Upper lobe of left lung (tissue), 6 donors: ENCODE measurements around the gene ZNF488. TPM values are rescaled to one million over a fixed set of nuclear protein-coding genes. Genes with fewer than 3 reads are reported as not detected.

Experiments
- ATAC-seq, 2 donors: fragments of 200-7000 bp; cut with Tn5 transposase; one replicate each; pipeline ENCODE4 v1.9.1; 2022; ENCODE audit warnings: mild to moderate bottlenecking in 2 of 2, moderate library complexity in 2 of 2; ENCODE audit not compliant: low FRiP score in 2 of 2
- DNase-seq, 2 donors: peaks; one replicate each; pipeline ENCODE4 v3.0.0-alpha.2; 2019 to 2020
- H3K27ac ChIP-seq, 4 donors: fragments of 200-600 bp; sonication (generic); one replicate each; pipeline ENCODE4 v1.5.1; 2016 to 2019
- H3K27me3 ChIP-seq, 4 donors: fragments of 200-600 bp; sonication (generic); one replicate each; pipeline ENCODE4 v1.5.1; 2017 to 2019
- H3K36me3 ChIP-seq, 4 donors: fragments of 200-600 bp; sonication (generic); one replicate each; pipeline ENCODE4 v1.5.1; 2016 to 2019
- H3K4me1 ChIP-seq, 4 donors: fragments of 200-600 bp; sonication (generic); one replicate each; pipeline ENCODE4 v1.5.1; 2018 to 2019
- H3K4me3 ChIP-seq, 4 donors: fragments of 200-600 bp; sonication (generic); one replicate each; pipeline ENCODE4 v1.5.1; 2017 to 2019; ENCODE audit warnings: mild to moderate bottlenecking in 2 of 4, moderate library complexity in 1 of 4
- H3K9me3 ChIP-seq, 4 donors: fragments of 200-600 bp; sonication (generic); one replicate each; pipeline ENCODE4 v1.5.1; 2018 to 2019
- EP300 ChIP-seq, 4 donors: sonication (generic); formaldehyde crosslinking; IDR thresholded peaks; one replicate each; pipeline ENCODE4 v1.5.1; 2017; ENCODE audit warnings: antibody characterized with exemption in 4 of 4, control low read depth in 2 of 4
- POLR2A ChIP-seq, 4 donors: fragments of 450-650 bp; IDR thresholded peaks; one replicate each; pipeline ENCODE4 v1.5.1; 2016 to 2017; ENCODE audit warnings: antibody characterized with exemption in 4 of 4, mild to moderate bottlenecking in 2 of 4
- POLR2AphosphoS5 ChIP-seq, 2 donors: sonication (generic); formaldehyde crosslinking; IDR thresholded peaks; one replicate each; pipeline ENCODE4 v1.5.1; 2017; ENCODE audit warnings: antibody characterized with exemption in 2 of 2
- WGBS, 2 donors: methylation state at CpG; one replicate each; pipeline ENCODE4 v1.1.5; 2017 to 2018; 5-methylcytosine and 5-hydroxymethylcytosine counted together
- total RNA-seq, 6 donors: library from RNA; depleted of rRNA in 4 of 6; stranded (reverse); fragments of >200 nt in 4 of 6; gene quantifications; one replicate each; pipeline versions ENCODE4 v1.1.0 to v1.2.1, GENCODE V29; 2016 to 2021
- TF ChIP-seq, protein P1 (sequence below), 6 experiments: fragments of 450-650 bp in 4 of 6; fragments of 200-600 bp in 2 of 6; sonication (generic) in 2 of 6; IDR thresholded peaks; one replicate each; pipeline ENCODE4 v1.5.1; 2016 to 2019; ENCODE audit warnings: antibody characterized with exemption in 6 of 6
- donor health status: DM: no; HTN: no; CAD: no; lungs with moderate emphysema.
- donor health status: DM: no; HTN: yes; CAD: no; lungs with severe emphysema.

Gene ZNF488
- total RNA-seq, 6 donors from 2014 or later = 0.15 to 0.66 (median 0.28) TPM; not detected in 2

- no peak for TF ChIP-seq POLR2AphosphoS5 (IDR thresholded peaks at IDR 0.05)
- TF ChIP-seq POLR2A (IDR thresholded peaks at IDR 0.05) = no peak
- TF ChIP-seq, protein P1, sequence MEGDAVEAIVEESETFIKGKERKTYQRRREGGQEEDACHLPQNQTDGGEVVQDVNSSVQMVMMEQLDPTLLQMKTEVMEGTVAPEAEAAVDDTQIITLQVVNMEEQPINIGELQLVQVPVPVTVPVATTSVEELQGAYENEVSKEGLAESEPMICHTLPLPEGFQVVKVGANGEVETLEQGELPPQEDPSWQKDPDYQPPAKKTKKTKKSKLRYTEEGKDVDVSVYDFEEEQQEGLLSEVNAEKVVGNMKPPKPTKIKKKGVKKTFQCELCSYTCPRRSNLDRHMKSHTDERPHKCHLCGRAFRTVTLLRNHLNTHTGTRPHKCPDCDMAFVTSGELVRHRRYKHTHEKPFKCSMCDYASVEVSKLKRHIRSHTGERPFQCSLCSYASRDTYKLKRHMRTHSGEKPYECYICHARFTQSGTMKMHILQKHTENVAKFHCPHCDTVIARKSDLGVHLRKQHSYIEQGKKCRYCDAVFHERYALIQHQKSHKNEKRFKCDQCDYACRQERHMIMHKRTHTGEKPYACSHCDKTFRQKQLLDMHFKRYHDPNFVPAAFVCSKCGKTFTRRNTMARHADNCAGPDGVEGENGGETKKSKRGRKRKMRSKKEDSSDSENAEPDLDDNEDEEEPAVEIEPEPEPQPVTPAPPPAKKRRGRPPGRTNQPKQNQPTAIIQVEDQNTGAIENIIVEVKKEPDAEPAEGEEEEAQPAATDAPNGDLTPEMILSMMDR (IDR thresholded peaks at IDR 0.05) = no peak
- no peak for TF ChIP-seq EP300 (IDR thresholded peaks at IDR 0.05)
- H3K9me3 ChIP-seq = no peaks in the 10 kb centered on the region
- H3K36me3 ChIP-seq = no peaks in the 10 kb centered on the region
- ATAC-seq (no peak), DNase-seq (no peak)
- 76 to 90% methylated on average over 5 of the region's 5 CpGs for WGBS, 2 donors
- H3K27me3 ChIP-seq = no peaks in the 10 kb centered on the region
- H3K4me3 ChIP-seq = no peak overlapping the region
- no peak overlapping the region for H3K27ac ChIP-seq
- no peaks in the 10 kb centered on the region for H3K4me1 ChIP-seq
Observed at GRCh38 chr10:47356708-47357107, 27.4 kb downstream of the ZNF488 start.

- Histone ChIP-seq H3K27ac (no peak overlapping the region), H3K27me3 (no peaks in the 10 kb centered on the region), H3K9me3 (no peaks in the 10 kb centered on the region), H3K4me3 (no peak overlapping the region), H3K4me1 (no peaks in the 10 kb centered on the region), H3K36me3 (no peaks in the 10 kb centered on the region)
- TF ChIP-seq EP300 (IDR thresholded peaks at IDR 0.05) (no peak), POLR2A (IDR thresholded peaks at IDR 0.05) (no peak), POLR2AphosphoS5 (IDR thresholded peaks at IDR 0.05) (no peak)
- TF ChIP-seq, protein P1 (IDR thresholded peaks at IDR 0.05) = no peak
- DNase-seq (no peak), ATAC-seq (no peak)
- WGBS, 2 donors = 69 to 100% methylated on average over 1 of the region's 1 CpG
Observed at GRCh38 chr10:47354900-47355299, 29.2 kb downstream of the ZNF488 start.

- no peak overlapping the region for H3K4me3 ChIP-seq
- no peak overlapping the region for H3K27ac ChIP-seq
- TF ChIP-seq POLR2AphosphoS5 (IDR thresholded peaks at IDR 0.05) = no peak
- TF ChIP-seq POLR2A (IDR thresholded peaks at IDR 0.05) = no peak
- no peak for TF ChIP-seq EP300 (IDR thresholded peaks at IDR 0.05)
- TF ChIP-seq, protein P1 (IDR thresholded peaks at IDR 0.05) = no peak
- no peaks in the 10 kb centered on the region for H3K9me3 ChIP-seq
- H3K27me3 ChIP-seq = no peaks in the 10 kb centered on the region
- WGBS, 2 donors = 74 to 94% methylated on average over 4 of the region's 4 CpGs
- no peaks in the 10 kb centered on the region for H3K4me1 ChIP-seq
- DNase-seq (no peak), ATAC-seq (no peak)
- no peaks in the 10 kb centered on the region for H3K36me3 ChIP-seq
Observed at GRCh38 chr10:47354165-47354564, 29.9 kb downstream of the ZNF488 start.

DNA sequence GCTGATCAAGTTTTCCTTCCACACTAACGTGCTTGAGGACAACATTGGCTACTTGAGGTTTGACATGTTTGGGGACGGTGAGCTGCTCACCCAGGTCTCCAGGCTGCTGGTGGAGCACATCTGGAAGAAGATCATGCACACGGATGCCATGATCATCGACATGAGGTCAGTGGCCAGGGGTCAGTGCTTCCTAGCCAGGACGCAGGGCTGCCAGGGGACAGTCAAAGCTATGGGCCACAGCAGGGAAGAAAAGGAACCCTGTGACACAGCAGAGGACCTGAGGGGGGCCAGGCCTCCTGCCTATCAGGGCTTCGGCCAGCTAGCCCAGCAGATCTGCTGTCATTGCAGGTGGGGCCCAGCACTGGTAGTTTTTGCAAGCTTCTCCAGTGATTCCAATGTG lies 30.7 kb downstream of the ZNF488 start:
- no peak for ATAC-seq
- 82 to 91% methylated on average over 5 to 6 of the region's 6 CpGs for WGBS, 2 donors
- TF ChIP-seq, protein P1 (IDR thresholded peaks at IDR 0.05) = no peak
- no peak for TF ChIP-seq POLR2AphosphoS5 (IDR thresholded peaks at IDR 0.05)
- TF ChIP-seq POLR2A (IDR thresholded peaks at IDR 0.05) = no peak
- TF ChIP-seq EP300 (IDR thresholded peaks at IDR 0.05) = no peak

More for the DNA sequence above, 30.7 kb downstream of the ZNF488 start:
- no peaks in the 10 kb centered on the region for H3K36me3 ChIP-seq
- no peak overlapping the region for H3K4me3 ChIP-seq
- DNase-seq = no peak
- H3K27ac ChIP-seq = no peak overlapping the region
- H3K27me3 ChIP-seq = no peaks in the 10 kb centered on the region
- no peaks in the 10 kb centered on the region for H3K9me3 ChIP-seq
- H3K4me1 ChIP-seq = no peaks in the 10 kb centered on the region
